ENCODE results near the gene AGPAT2.

DNA sequence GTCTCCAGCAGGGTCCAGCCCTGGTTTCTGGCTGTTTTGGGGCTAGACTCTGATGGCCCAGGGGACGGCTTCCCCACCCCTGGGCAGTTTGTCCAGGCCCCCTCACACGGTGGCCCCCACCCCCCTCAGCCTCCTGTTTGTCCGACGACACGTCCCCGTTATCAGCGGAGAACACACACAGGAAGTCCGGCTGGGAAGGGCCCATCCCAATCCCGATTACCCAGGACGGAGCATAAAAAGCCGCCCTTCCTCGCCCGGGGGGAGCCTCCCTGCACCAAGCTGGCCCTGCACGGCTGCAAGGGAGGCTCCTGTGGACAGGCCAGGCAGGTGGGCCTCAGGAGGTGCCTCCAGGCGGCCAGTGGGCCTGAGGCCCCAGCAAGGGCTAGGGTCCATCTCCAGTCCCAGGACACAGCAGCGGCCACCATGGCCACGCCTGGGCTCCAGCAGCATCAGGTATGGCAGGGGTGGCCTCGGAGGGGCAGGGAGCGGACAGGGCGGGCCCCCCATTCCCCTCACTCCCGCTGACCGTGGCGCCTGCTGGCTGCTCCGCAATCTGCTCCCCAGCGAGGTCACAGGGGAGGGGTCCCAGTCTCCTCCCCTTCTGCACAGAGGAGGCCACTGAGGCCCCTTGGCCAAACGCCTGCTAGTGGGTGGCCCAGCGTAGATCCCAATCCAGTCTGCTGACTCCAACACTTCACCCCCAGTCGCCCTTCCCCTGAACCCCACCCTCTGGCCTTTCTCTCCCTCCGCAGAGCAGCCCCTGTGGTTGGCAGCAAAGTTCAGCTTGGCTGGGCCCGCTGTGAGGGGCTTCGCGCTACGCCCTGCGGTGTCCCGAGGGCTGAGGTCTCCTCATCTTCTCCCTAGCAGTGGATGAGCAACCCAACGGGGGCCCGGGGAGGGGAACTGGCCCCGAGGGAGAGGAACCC, 24.3 kb downstream of the AGPAT2 start, which contains the start of gene EGFL7:
- TF ChIP-seq ZNF565 (CRISPR knock-in tag; conservative IDR thresholded peaks at IDR 0.05; ENCODE audit: low read depth) (no peak), OSR1 (CRISPR knock-in tag; IDR thresholded peaks at IDR 0.05) (no peak), ZNF70 (CRISPR knock-in tag; IDR thresholded peaks at IDR 0.05) (no peak), ZC3H10 (CRISPR knock-in tag; IDR thresholded peaks at IDR 0.05) (no peak), GLIS3 (CRISPR knock-in tag; IDR thresholded peaks at IDR 0.05) (no peak), ZNF8 (CRISPR knock-in tag; IDR thresholded peaks at IDR 0.05) (no peak)
- TF ChIP-seq, protein P1, sequence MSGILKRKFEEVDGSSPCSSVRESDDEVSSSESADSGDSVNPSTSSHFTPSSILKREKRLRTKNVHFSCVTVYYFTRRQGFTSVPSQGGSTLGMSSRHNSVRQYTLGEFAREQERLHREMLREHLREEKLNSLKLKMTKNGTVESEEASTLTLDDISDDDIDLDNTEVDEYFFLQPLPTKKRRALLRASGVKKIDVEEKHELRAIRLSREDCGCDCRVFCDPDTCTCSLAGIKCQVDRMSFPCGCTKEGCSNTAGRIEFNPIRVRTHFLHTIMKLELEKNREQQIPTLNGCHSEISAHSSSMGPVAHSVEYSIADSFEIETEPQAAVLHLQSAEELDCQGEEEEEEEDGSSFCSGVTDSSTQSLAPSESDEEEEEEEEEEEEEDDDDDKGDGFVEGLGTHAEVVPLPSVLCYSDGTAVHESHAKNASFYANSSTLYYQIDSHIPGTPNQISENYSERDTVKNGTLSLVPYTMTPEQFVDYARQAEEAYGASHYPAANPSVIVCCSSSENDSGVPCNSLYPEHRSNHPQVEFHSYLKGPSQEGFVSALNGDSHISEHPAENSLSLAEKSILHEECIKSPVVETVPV (CRISPR knock-in tag; IDR thresholded peaks at IDR 0.05) = no peak
- TF ChIP-seq, protein P2, sequence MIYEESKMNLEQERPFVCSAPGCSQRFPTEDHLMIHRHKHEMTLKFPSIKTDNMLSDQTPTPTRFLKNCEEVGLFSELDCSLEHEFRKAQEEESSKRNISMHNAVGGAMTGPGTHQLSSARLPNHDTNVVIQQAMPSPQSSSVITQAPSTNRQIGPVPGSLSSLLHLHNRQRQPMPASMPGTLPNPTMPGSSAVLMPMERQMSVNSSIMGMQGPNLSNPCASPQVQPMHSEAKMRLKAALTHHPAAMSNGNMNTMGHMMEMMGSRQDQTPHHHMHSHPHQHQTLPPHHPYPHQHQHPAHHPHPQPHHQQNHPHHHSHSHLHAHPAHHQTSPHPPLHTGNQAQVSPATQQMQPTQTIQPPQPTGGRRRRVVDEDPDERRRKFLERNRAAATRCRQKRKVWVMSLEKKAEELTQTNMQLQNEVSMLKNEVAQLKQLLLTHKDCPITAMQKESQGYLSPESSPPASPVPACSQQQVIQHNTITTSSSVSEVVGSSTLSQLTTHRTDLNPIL (CRISPR knock-in tag; IDR thresholded peaks at IDR 0.05; ENCODE audit: low read depth) = no peak
- TF ChIP-seq, protein P3, sequence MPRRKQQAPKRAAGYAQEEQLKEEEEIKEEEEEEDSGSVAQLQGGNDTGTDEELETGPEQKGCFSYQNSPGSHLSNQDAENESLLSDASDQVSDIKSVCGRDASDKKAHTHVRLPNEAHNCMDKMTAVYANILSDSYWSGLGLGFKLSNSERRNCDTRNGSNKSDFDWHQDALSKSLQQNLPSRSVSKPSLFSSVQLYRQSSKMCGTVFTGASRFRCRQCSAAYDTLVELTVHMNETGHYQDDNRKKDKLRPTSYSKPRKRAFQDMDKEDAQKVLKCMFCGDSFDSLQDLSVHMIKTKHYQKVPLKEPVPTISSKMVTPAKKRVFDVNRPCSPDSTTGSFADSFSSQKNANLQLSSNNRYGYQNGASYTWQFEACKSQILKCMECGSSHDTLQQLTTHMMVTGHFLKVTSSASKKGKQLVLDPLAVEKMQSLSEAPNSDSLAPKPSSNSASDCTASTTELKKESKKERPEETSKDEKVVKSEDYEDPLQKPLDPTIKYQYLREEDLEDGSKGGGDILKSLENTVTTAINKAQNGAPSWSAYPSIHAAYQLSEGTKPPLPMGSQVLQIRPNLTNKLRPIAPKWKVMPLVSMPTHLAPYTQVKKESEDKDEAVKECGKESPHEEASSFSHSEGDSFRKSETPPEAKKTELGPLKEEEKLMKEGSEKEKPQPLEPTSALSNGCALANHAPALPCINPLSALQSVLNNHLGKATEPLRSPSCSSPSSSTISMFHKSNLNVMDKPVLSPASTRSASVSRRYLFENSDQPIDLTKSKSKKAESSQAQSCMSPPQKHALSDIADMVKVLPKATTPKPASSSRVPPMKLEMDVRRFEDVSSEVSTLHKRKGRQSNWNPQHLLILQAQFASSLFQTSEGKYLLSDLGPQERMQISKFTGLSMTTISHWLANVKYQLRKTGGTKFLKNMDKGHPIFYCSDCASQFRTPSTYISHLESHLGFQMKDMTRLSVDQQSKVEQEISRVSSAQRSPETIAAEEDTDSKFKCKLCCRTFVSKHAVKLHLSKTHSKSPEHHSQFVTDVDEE (CRISPR knock-in tag; IDR thresholded peaks at IDR 0.05) = no peak

All from SK-N-SH treated with all-trans-retinoic acid at 6 μM for 48 hours (cell line).